Ectodermal cell (in vitro differentiated cells): ENCODE results near the gene SLC35G4.

Experiments used
- H3K27ac ChIP-seq: 2 replicates; pipeline ENCODE4 v1.7.0; 2013; ENCODE audit warnings: mild to moderate bottlenecking, low read depth, low read length; ENCODE audit not compliant: insufficient read depth, poor library complexity, severe bottlenecking
- H3K27me3 ChIP-seq: 2 replicates; pipeline ENCODE4 v1.7.0; 2013; ENCODE audit warnings: mild to moderate bottlenecking, low read length; ENCODE audit not compliant: insufficient read depth, control insufficient read depth, poor library complexity, severe bottlenecking
- H3K36me3 ChIP-seq: one replicate; pipeline ENCODE4 v1.7.0; 2013; ENCODE audit warnings: low read length; ENCODE audit not compliant: control insufficient read depth, insufficient read depth
- H3K4me1 ChIP-seq: one replicate; pipeline ENCODE4 v1.7.0; 2013; ENCODE audit warnings: low read length; ENCODE audit not compliant: control insufficient read depth, insufficient read depth
- H3K4me3 ChIP-seq: 2 replicates; pipeline ENCODE4 v1.7.0; 2013; ENCODE audit warnings: low read depth, low read length, control low read depth; ENCODE audit not compliant: insufficient read depth
- H3K9me3 ChIP-seq: 2 replicates; pipeline ENCODE4 v1.7.0; 2013; ENCODE audit warnings: mild to moderate bottlenecking, low read length, moderate library complexity; ENCODE audit not compliant: control insufficient read depth
- whole genome bisulfite sequencing, 2 experiments: methylation state at CpG; one replicate each; pipeline ENCODE4 v1.1.7; 2013; ENCODE audit warnings: missing lambda C conversion rate in 2 of 2; 5-methylcytosine and 5-hydroxymethylcytosine counted together

The SLC35G4 gene

GRCh38 chr18:11577271-11578112, 31.9 kb upstream of the SLC35G4 start:
- Histone ChIP-seq H3K36me3 (no peaks in the 10 kb centered on the region), H3K4me3 (no peak overlapping the region), H3K27ac (no peak overlapping the region), H3K27me3 (no peaks in the 10 kb centered on the region), H3K9me3 (no peaks in the 10 kb centered on the region), H3K4me1 (no peaks in the 10 kb centered on the region)
- WGBS, 2 experiments: 79 to 82% methylated on average over 6 to 7 of the region's 7 CpGs

GRCh38 chr18:11578799-11579198, 30.6 kb upstream of the SLC35G4 start:
- H3K4me1 ChIP-seq: no peaks in the 10 kb centered on the region
- WGBS, 2 experiments: 82 to 89% methylated on average over 3 of the region's 3 CpGs
- H3K4me3 ChIP-seq: no peak overlapping the region
- H3K27me3 ChIP-seq: no peaks in the 10 kb centered on the region
- H3K36me3 ChIP-seq: no peaks in the 10 kb centered on the region
- no peak overlapping the region for H3K27ac ChIP-seq
- no peaks in the 10 kb centered on the region for H3K9me3 ChIP-seq

- no peak overlapping the region for H3K27ac ChIP-seq
- H3K27me3 ChIP-seq: no peaks in the 10 kb centered on the region
- 94 to 95% methylated on average over 14 of the region's 15 CpGs for WGBS, 2 experiments
- no peaks in the 10 kb centered on the region for H3K4me1 ChIP-seq
- no peaks in the 10 kb centered on the region for H3K9me3 ChIP-seq
- no peak overlapping the region for H3K4me3 ChIP-seq
- H3K36me3 ChIP-seq: no peaks in the 10 kb centered on the region
Measured at GRCh38 chr18:11579916-11580315, 29.5 kb upstream of the SLC35G4 start.

- Histone ChIP-seq H3K27ac (no peak overlapping the region), H3K4me3 (no peak overlapping the region), H3K36me3 (no peaks in the 10 kb centered on the region), H3K9me3 (no peaks in the 10 kb centered on the region), H3K27me3 (no peaks in the 10 kb centered on the region), H3K4me1 (no peaks in the 10 kb centered on the region)
- WGBS, 2 experiments: 92 to 98% methylated on average over 2 of the region's 2 CpGs
Measured at GRCh38 chr18:11581286-11581685, 28.1 kb upstream of the SLC35G4 start.

GRCh38 chr18:11585596-11585995, 23.8 kb upstream of the SLC35G4 start:
- Histone ChIP-seq H3K9me3 (no peaks in the 10 kb centered on the region), H3K4me1 (no peaks in the 10 kb centered on the region), H3K36me3 (no peaks in the 10 kb centered on the region), H3K27me3 (no peaks in the 10 kb centered on the region), H3K27ac (no peak overlapping the region), H3K4me3 (no peak overlapping the region)
- 74 to 76% methylated on average over 7 of the region's 7 CpGs for WGBS, 2 experiments

GRCh38 chr18:11586896-11587295, 22.5 kb upstream of the SLC35G4 start:
- 96 to 98% methylated on average over 3 of the region's 3 CpGs for WGBS, 2 experiments
- H3K27me3 ChIP-seq: no peaks in the 10 kb centered on the region

GRCh38 chr18:11587432-11587831, 22.0 kb upstream of the SLC35G4 start:
- Histone ChIP-seq H3K36me3 (no peaks in the 10 kb centered on the region), H3K9me3 (no peaks in the 10 kb centered on the region), H3K4me1 (no peaks in the 10 kb centered on the region), H3K27ac (no peak overlapping the region), H3K27me3 (no peaks in the 10 kb centered on the region), H3K4me3 (no peak overlapping the region)
- WGBS, 2 experiments: 88 to 97% methylated on average over 2 of the region's 2 CpGs

More at GRCh38 chr18:11586896-11587295, 22.5 kb upstream of the SLC35G4 start:
- no peaks in the 10 kb centered on the region for H3K36me3 ChIP-seq
- no peak overlapping the region for H3K4me3 ChIP-seq
- H3K27ac ChIP-seq: no peak overlapping the region
- H3K4me1 ChIP-seq: no peaks in the 10 kb centered on the region
- H3K9me3 ChIP-seq: no peaks in the 10 kb centered on the region

- WGBS, 2 experiments: 90 to 97% methylated on average over 3 of the region's 3 CpGs
- H3K27ac ChIP-seq: no peak overlapping the region
- no peaks in the 10 kb centered on the region for H3K36me3 ChIP-seq
- H3K4me1 ChIP-seq: no peaks in the 10 kb centered on the region
- no peak overlapping the region for H3K4me3 ChIP-seq
- H3K27me3 ChIP-seq: no peaks in the 10 kb centered on the region
- no peaks in the 10 kb centered on the region for H3K9me3 ChIP-seq
Measured at GRCh38 chr18:11587846-11588245, 21.6 kb upstream of the SLC35G4 start.

- Histone ChIP-seq H3K9me3 (no peaks in the 10 kb centered on the region), H3K4me1 (no peaks in the 10 kb centered on the region), H3K27me3 (no peaks in the 10 kb centered on the region), H3K4me3 (no peak overlapping the region), H3K27ac (no peak overlapping the region), H3K36me3 (no peaks in the 10 kb centered on the region)
- 84 to 86% methylated on average over 3 of the region's 3 CpGs for WGBS, 2 experiments
Measured at GRCh38 chr18:11591957-11592356, 17.4 kb upstream of the SLC35G4 start.

GRCh38 chr18:11600321-11600720, 9.1 kb upstream of the SLC35G4 start:
- no peak overlapping the region for H3K27ac ChIP-seq
- H3K36me3 ChIP-seq: no peaks in the 10 kb centered on the region
- H3K9me3 ChIP-seq: no peaks in the 10 kb centered on the region
- H3K27me3 ChIP-seq: no peaks in the 10 kb centered on the region
- no peaks in the 10 kb centered on the region for H3K4me1 ChIP-seq
- H3K4me3 ChIP-seq: no peak overlapping the region
- 96 to 98% methylated on average over 3 of the region's 3 CpGs for WGBS, 2 experiments
